Osteocyte (in vitro differentiated cells): ENCODE data around the gene AKAP8. TPM values are rescaled to one million over a fixed set of nuclear protein-coding genes. Genes with fewer than 3 reads are reported as not detected.
"Not testable (repeated sequence)": the region's sequence is repeated elsewhere in the genome, so short reads cannot be mapped to it uniquely, and the experiment has no call there.

Experiments
- DNase-seq: peaks from one replicate; pipeline ENCODE4 v3.0.0; 2021; ENCODE audit warnings: mixed read lengths; ENCODE audit not compliant: unreplicated experiment; ENCODE audit errors: extremely low spot score
- H3K27ac Mint-ChIP-seq: one replicate; pipeline ENCODE4 v1.8.0; 2021; ENCODE audit warnings: mild to moderate bottlenecking, mixed read lengths; ENCODE audit not compliant: unreplicated experiment
- H3K27me3 Mint-ChIP-seq: one replicate; pipeline ENCODE4 v1.8.0; 2021; ENCODE audit warnings: mixed read lengths; ENCODE audit not compliant: unreplicated experiment
- H3K36me3 Mint-ChIP-seq: one replicate; pipeline ENCODE4 v1.8.0; 2021; ENCODE audit warnings: mixed read lengths; ENCODE audit not compliant: unreplicated experiment
- H3K4me1 Mint-ChIP-seq: one replicate; pipeline ENCODE4 v1.8.0; 2021; ENCODE audit warnings: mixed read lengths; ENCODE audit not compliant: unreplicated experiment
- H3K4me3 Mint-ChIP-seq: one replicate; pipeline ENCODE4 v1.8.0; 2021; ENCODE audit warnings: mild to moderate bottlenecking, moderate library complexity, mixed read lengths; ENCODE audit not compliant: unreplicated experiment
- H3K9me3 Mint-ChIP-seq: one replicate; pipeline ENCODE4 v1.8.0; 2021; ENCODE audit warnings: mixed read lengths; ENCODE audit not compliant: unreplicated experiment
- total RNA-seq: library from RNA; stranded (reverse); gene quantifications from 2 replicates; pipeline ENCODE4 v1.2.1, GENCODE V29; 2021
- TF ChIP-seq, protein P1 (sequence below): fragments of 200-600 bp; sonication (generic); IDR thresholded peaks from 2 replicates; pipeline ENCODE4 v1.5.0; 2021; ENCODE audit warnings: antibody characterized with exemption, mild to moderate bottlenecking, moderate library complexity

Gene AKAP8
- total RNA-seq, 1 donor from 2014 or later, result 34.2 TPM

DNA sequence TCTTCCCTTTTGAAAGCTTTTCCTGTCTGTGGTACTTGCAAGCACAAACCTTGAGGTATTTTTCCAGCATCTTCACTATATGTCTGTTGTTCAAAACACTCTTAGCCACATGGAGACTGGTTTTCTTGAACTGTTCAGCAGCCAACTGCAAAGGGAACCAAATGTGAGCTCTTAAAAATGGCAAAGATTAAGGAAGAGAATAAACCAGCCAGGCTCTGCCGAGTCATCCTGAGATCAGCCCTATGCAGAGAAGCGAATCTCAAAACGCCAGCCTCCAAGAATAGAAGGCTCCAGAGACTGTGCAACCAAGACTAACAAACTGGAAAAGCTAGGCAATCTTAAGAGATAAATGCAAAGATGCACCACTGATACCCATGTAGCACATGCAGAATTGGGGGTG, 20.7 kb downstream of the AKAP8 start:
- Mint-ChIP-seq H3K27me3 (no peaks in the 10 kb centered on the region), H3K4me1 (no peaks in the 10 kb centered on the region), H3K36me3 (peaks cover 56% of the 10 kb centered on the region), H3K4me3 (no peak overlapping the region), H3K9me3 (no peaks in the 10 kb centered on the region), H3K27ac (no peak overlapping the region)
- TF ChIP-seq, protein P1, sequence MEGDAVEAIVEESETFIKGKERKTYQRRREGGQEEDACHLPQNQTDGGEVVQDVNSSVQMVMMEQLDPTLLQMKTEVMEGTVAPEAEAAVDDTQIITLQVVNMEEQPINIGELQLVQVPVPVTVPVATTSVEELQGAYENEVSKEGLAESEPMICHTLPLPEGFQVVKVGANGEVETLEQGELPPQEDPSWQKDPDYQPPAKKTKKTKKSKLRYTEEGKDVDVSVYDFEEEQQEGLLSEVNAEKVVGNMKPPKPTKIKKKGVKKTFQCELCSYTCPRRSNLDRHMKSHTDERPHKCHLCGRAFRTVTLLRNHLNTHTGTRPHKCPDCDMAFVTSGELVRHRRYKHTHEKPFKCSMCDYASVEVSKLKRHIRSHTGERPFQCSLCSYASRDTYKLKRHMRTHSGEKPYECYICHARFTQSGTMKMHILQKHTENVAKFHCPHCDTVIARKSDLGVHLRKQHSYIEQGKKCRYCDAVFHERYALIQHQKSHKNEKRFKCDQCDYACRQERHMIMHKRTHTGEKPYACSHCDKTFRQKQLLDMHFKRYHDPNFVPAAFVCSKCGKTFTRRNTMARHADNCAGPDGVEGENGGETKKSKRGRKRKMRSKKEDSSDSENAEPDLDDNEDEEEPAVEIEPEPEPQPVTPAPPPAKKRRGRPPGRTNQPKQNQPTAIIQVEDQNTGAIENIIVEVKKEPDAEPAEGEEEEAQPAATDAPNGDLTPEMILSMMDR, result no peak
- no peak for DNase-seq

DNA sequence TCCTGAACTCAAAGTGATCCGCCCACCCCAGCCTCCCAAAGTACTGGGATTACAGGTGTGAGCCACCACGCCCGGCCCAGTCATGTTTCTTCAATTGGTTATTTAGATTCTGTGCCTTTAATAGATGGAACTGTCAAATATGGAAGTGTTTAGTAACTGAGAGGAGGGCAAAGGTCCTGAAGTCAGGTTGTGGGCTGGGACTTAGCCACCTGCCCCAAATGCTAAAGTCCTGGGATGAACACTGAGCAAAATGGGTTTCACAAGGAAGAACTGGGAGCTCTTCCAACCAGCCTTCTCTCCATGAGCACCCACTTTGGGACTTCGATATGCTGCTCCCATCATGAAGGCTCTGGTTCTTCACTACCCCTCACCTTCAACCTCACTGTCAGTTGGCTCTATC, 21.7 kb downstream of the AKAP8 start:
- Mint-ChIP-seq H3K9me3 (no peaks in the 10 kb centered on the region), H3K4me3 (no peak overlapping the region), H3K36me3 (peaks cover 55% of the 10 kb centered on the region), H3K27ac (no peak overlapping the region), H3K4me1 (no peaks in the 10 kb centered on the region), H3K27me3 (no peaks in the 10 kb centered on the region)
- TF ChIP-seq, protein P1, result no peak
- DNase-seq, result no peak

DNA sequence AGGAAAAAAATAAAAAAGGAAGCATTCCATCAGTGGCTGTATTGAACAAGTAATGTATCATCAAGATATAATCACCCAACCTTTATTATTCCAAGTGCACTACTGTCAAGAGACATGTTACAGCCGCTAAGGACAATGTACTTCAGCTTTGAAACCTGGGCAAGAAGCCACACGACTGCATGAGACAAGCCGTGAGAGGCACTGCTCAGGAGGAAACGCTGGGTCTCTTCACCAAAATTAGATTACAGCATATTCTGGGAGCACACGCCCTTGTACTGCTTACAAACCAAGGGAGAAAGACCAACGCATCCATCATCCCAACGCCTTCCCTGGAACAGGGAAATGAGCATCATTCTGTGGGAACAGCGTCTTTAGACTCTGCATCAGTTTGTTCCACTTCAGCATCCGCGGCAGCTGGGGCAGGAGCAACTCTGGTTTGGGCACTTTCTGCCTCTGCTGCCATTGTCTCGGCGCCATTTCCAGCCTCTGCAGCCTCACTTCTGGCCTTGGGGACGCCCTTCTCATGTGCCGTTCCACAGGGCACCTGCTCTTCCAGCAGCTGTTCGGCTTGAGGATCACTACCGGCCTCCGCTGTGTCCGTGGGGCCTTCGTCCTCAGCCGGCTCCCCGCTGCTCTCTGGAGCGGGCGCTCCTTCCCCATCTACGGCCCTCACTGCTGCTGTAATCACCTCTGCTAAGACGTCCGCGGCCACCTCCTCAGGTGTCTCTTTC, 24.9 kb downstream of the AKAP8 start:
- peaks cover 42% of the 10 kb centered on the region for H3K36me3 Mint-ChIP-seq
- no peak overlapping the region for H3K27ac Mint-ChIP-seq
- no peak for DNase-seq
- TF ChIP-seq, protein P1, result no peak
- H3K27me3 Mint-ChIP-seq, result no peaks in the 10 kb centered on the region
- H3K4me1 Mint-ChIP-seq, result no peaks in the 10 kb centered on the region
- H3K9me3 Mint-ChIP-seq, result no peaks in the 10 kb centered on the region
- H3K4me3 Mint-ChIP-seq, result no peak overlapping the region

DNA sequence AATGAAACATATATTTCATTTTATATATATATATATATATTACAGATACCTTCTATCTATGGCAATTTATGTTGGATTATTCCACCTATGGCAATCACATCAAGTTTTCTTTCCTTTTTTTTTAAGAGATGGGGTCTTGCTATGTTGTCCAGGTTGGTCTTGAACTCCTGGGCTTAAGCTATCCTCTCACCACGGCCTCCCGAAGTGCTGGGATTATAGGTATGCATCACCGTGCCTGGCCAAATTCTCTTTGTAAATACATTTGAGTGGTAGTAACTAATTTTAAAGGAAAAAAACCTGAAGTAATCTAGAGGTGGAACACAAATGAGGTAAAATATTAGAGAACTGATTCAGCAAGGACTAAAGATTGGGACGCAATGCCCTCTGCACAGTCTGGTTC, 25.7 kb downstream of the AKAP8 start:
- Mint-ChIP-seq H3K27ac (no peak overlapping the region), H3K4me1 (no peaks in the 10 kb centered on the region), H3K4me3 (no peak overlapping the region), H3K9me3 (no peaks in the 10 kb centered on the region), H3K36me3 (peaks cover 37% of the 10 kb centered on the region), H3K27me3 (no peaks in the 10 kb centered on the region)
- DNase-seq, result no peak
- TF ChIP-seq, protein P1, result no peak

DNA sequence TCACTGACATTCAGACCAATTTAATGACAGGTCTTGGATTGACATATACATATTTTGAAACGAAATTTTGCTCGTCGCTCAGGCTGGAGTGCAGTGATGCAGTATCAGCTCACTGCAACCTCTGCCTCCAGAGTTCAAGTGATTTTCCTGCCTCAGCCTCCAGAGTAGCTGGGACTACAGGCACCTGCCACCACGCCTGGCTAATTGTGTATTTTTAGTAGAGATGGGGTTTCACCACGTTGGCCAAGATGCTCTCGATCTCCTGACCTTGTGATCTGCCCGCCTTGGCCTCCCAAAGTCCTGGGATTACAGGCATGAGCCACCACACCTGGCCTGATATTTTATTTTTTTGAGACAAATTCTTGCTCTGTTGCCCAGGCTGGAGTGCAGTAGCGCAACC, 27.1 kb downstream of the AKAP8 start:
- not testable (repeated sequence) for DNase-seq, H3K4me1 Mint-ChIP-seq, H3K27ac Mint-ChIP-seq, H3K27me3 Mint-ChIP-seq, H3K9me3 Mint-ChIP-seq, H3K4me3 Mint-ChIP-seq
- peaks cover 24% of the 10 kb centered on the region for H3K36me3 Mint-ChIP-seq

DNA sequence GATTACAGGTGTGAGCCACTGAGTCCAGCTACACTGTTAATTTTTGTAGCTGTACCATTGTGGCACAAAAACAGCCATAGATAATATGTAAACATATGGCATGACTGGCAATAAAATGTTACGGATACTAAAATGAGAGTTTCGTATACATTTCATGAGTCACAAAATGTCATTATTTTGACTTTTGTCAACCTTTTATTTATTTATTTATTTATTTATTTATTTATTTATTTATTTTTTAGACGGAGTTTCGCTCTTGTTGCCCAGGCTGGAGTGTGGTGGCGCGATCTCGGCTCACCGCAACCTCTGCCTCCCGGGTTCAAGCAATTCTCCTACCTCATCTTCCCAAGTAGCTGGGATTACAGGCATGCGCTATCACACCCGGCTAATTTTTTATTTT, 38.3 kb downstream of the AKAP8 start:
- H3K27me3 Mint-ChIP-seq, H3K27ac Mint-ChIP-seq, H3K4me3 Mint-ChIP-seq, DNase-seq, H3K36me3 Mint-ChIP-seq, H3K9me3 Mint-ChIP-seq: not testable (repeated sequence)
- peaks cover 10% of the 10 kb centered on the region for H3K4me1 Mint-ChIP-seq
